PC-9 (cell line): Measurements from ENCODE around the gene WASL. TPM values are rescaled to one million over a fixed set of nuclear protein-coding genes. Genes with fewer than 3 reads are reported as not detected.

Source experiments
- BruUV-seq: library from RNA; stranded (reverse); fragments of 400-500 nt; replicated peaks from 2 replicates; lab custom pipeline; 2021; lab: Mats Ljungman, UMichigan
- CTCF ChIA-PET: fragments of 300-600 bp; sonication (Branson Sonifier 250); formaldehyde crosslinking; loops from one replicate; lab custom pipeline; 2022; ENCODE audit warnings: antibody characterized with exemption; lab: Charles Lee
- POLR2A ChIA-PET: fragments of 300-600 bp; sonication (Branson Sonifier 250); formaldehyde crosslinking; loops from one replicate; lab custom pipeline; 2022; ENCODE audit warnings: antibody characterized with exemption; ENCODE audit not compliant: unreplicated experiment; lab: Charles Lee
- DNase-seq, 2 experiments: peaks; one replicate each; pipeline versions ENCODE4 v3.0.0 to v3.0.0-alpha.2; 2015 to 2022; ENCODE audit warnings: mixed read lengths in 1 of 2
- H2AFZ ChIP-seq: fragments of 200-600 bp; sonication (generic); 2 replicates; pipeline ENCODE4 v1.8.1; 2017; ENCODE audit warnings: antibody characterized with exemption
- H3F3A ChIP-seq: fragments of 200-600 bp; sonication (generic); 2 replicates; pipeline ENCODE4 v1.8.1; 2017; ENCODE audit warnings: antibody characterized with exemption, mild to moderate bottlenecking, low read depth; ENCODE audit not compliant: insufficient read depth
- H3K27ac ChIP-seq: fragments of 200-600 bp; sonication (generic); 2 replicates; pipeline ENCODE4 v1.6.1; 2016; ENCODE audit warnings: mixed run types
- H3K27me3 ChIP-seq: fragments of 200-600 bp; sonication (generic); 2 replicates; pipeline ENCODE4 v1.6.1; 2016; ENCODE audit warnings: low read depth, mixed run types; ENCODE audit not compliant: insufficient read depth
- H3K36me3 ChIP-seq: fragments of 200-600 bp; sonication (generic); 2 replicates; pipeline ENCODE4 v1.6.1; 2016; ENCODE audit warnings: low read depth, mixed run types
- H3K4me1 ChIP-seq: fragments of 200-600 bp; sonication (generic); replicated peaks from 2 replicates; pipeline ENCODE4 v1.6.1; 2016; ENCODE audit warnings: mixed run types; ENCODE audit not compliant: insufficient read depth
- H3K4me2 ChIP-seq: fragments of 200-600 bp; sonication (generic); 2 replicates; pipeline ENCODE4 v1.6.1; 2017; ENCODE audit warnings: mixed run types
- H3K4me3 ChIP-seq: fragments of 200-600 bp; sonication (generic); 2 replicates; pipeline ENCODE4 v1.6.1; 2016; ENCODE audit warnings: mixed run types
- H3K79me2 ChIP-seq: fragments of 200-600 bp; sonication (generic); 2 replicates; pipeline ENCODE4 v1.6.1; 2017; ENCODE audit warnings: low read depth, mixed run types
- H3K9me2 ChIP-seq: fragments of 200-600 bp; sonication (generic); 2 replicates; pipeline ENCODE4 v1.8.1; 2017; ENCODE audit warnings: mild to moderate bottlenecking; ENCODE audit not compliant: insufficient read depth
- H3K9me3 ChIP-seq: fragments of 200-600 bp; sonication (generic); 2 replicates; pipeline ENCODE4 v1.8.1; 2016; ENCODE audit warnings: low read depth; ENCODE audit not compliant: insufficient read depth
- H4K20me1 ChIP-seq: fragments of 200-600 bp; sonication (generic); 2 replicates; pipeline ENCODE4 v1.8.1; 2017; ENCODE audit not compliant: insufficient read depth
- CTCF ChIP-seq: fragments of 200-600 bp; sonication (generic); conservative IDR thresholded peaks from 2 replicates; pipeline ENCODE4 v1.6.1; 2017; ENCODE audit warnings: mixed run types, antibody characterized with exemption, mild to moderate bottlenecking, moderate library complexity
- EZH2 ChIP-seq: fragments of 200-600 bp; sonication (generic); IDR thresholded peaks from 2 replicates; pipeline ENCODE4 v1.8.0; 2017; ENCODE audit warnings: antibody characterized with exemption, low read depth
- intact Hi-C: fragments of 100-400 bp; cut with micrococcal nuclease; formaldehyde crosslinking; loops from one replicate; pipeline ENCODE4 v1.10.0; 2022; ENCODE audit not compliant: unreplicated experiment
- total RNA-seq: library from RNA; stranded (reverse); gene quantifications from 2 replicates; pipeline ENCODE4 v1.2.3, GENCODE V29; 2021

Gene WASL
- total RNA-seq, 1 experiment from 2014 or later = 40.3 TPM

DNA sequence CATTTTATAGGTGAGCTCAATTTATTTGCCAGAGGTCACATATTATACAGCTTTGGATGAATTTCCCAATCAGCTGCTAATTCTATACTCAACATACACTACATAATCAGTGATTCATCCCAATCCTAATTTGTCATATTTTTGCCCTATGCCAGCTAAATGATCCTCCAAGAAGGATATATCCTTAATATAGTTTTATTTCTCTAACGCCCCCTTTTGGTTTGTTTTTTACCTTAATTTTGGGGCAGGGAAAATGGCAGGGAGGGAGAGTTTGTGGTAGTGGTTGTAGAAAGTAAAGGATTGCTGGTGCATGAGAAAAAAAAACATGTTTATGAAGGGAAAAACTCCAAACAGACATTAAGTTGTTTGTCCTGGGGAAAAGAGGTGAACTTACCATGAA lies 31.9 kb downstream of the WASL start:
- Histone ChIP-seq H3K4me2 (no peak overlapping the region), H3K4me1 (peaks cover 36% of the 10 kb centered on the region), H3K9me3 (no peaks in the 10 kb centered on the region), H3K9me2 (no peaks in the 10 kb centered on the region), H3K27me3 (no peaks in the 10 kb centered on the region), H3K79me2 (peaks cover 88% of the 10 kb centered on the region), H3K4me3 (no peak overlapping the region), H4K20me1 (peaks cover 19% of the 10 kb centered on the region), H3F3A (peaks cover 9% of the 10 kb centered on the region; the same call in 1 of the 2 replicates), H2AFZ (no peak overlapping the region), H3K27ac (no peak overlapping the region), H3K36me3 (peaks cover 8% of the 10 kb centered on the region; the same call in 1 of the 2 replicates)
- no TSS peak for BruUV-seq
- intact Hi-C loops = no loop called here
- ChIA-PET CTCF (interaction anchor here (0.6 kb wide), 1 partner anchor 293 kb away, joined by 5 read pairs; no protein-coding TSS in a partner anchor), POLR2A (no interaction called here)
- TF ChIP-seq EZH2 = no peak
- no peak for TF ChIP-seq CTCF
- DNase-seq = no peak

- BruUV-seq = no TSS peak
- TF ChIP-seq EZH2 (no peak), CTCF (no peak)
- Histone ChIP-seq H3K27me3 (no peaks in the 10 kb centered on the region), H3K4me3 (no peak overlapping the region), H3K79me2 (peaks cover 87% of the 10 kb centered on the region), H3K4me2 (no peak overlapping the region), H3F3A (peaks cover 9% of the 10 kb centered on the region; the same call in 1 of the 2 replicates), H2AFZ (no peak overlapping the region), H3K9me2 (no peaks in the 10 kb centered on the region), H3K36me3 (peaks cover 8% of the 10 kb centered on the region; the same call in 1 of the 2 replicates), H3K4me1 (peaks cover 26% of the 10 kb centered on the region), H4K20me1 (peaks cover 19% of the 10 kb centered on the region), H3K27ac (no peak overlapping the region), H3K9me3 (no peaks in the 10 kb centered on the region)
- ChIA-PET CTCF (no interaction called here), POLR2A (no interaction called here)
- no peak for DNase-seq
- intact Hi-C loops = no loop called here
Observed at GRCh38 chr7:123715799-123716198, 33.0 kb downstream of the WASL start.

DNA sequence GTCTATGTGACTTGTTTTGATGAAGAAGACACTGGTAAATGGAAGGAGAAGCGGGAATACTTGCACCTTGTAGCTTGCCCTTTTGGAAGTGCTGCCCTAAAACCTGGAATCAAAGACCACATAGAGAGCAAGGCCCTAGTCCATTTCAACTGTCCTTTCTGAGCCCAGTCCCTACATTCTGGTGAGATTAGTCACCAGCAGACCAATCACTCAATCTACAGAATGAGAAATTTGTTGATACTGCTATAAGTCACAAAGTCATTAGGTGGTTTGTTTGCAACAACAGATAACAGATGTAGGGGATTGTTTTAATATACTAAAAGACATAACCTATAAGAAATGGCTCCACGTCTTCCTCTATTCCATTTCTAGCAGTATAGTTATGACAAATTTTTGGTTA lies 33.6 kb downstream of the WASL start:
- Histone ChIP-seq H3K4me3 (no peak overlapping the region), H3F3A (peaks cover 6% of the 10 kb centered on the region; the same call in 1 of the 2 replicates), H3K79me2 (peaks cover 88% of the 10 kb centered on the region), H3K9me2 (no peaks in the 10 kb centered on the region), H4K20me1 (peaks cover 19% of the 10 kb centered on the region), H3K4me1 (peaks cover 26% of the 10 kb centered on the region), H3K27me3 (no peaks in the 10 kb centered on the region), H3K27ac (no peak overlapping the region), H2AFZ (no peak overlapping the region), H3K36me3 (peaks cover 8% of the 10 kb centered on the region; the same call in 1 of the 2 replicates), H3K9me3 (no peaks in the 10 kb centered on the region), H3K4me2 (no peak overlapping the region)
- no TSS peak for BruUV-seq
- no peak for DNase-seq
- POLR2A ChIA-PET = no interaction called here
- intact Hi-C loops = no loop called here
- CTCF ChIA-PET = no interaction called here
- no peak for TF ChIP-seq EZH2
- no peak for TF ChIP-seq CTCF
